Measurements from ENCODE around the gene CACNB4. TPM values are rescaled to one million over a fixed set of nuclear protein-coding genes. Genes with fewer than 3 reads are reported as not detected.

Gene CACNB4
- polyA plus RNA-seq, 1 of the 3 experiments (the other 2 are of a cell fraction), result 0.18 TPM

DNA sequence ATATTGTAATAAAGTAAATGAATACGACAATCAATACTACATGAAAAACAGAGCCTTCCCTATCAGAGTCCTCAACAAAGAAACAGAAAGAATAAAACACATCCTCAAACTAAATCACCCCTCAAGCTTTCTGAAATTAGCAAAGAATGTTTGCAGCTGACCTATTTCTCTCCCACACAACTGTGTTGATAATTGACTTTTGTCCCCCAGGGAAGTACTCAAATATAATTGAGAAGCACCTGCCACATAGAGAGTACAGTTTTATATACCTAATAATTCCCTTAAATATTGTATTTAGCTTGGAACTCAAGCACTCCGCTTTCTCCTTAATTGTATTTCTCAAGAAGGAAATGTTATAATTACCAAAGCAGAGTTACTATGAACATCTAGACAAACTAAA is 12.6 kb downstream of the CACNB4 start:
- WGBS (ENCODE audit: low lambda C conversion rate), result 74% methylated on average over 2 of the region's 2 CpGs
- no peak overlapping the region for H2AFZ ChIP-seq (ENCODE audit: low read depth)
- no peaks in the 10 kb centered on the region for H4K20me1 ChIP-seq (ENCODE audit: insufficient read depth)
- no peaks in the 10 kb centered on the region for H3K9me3 ChIP-seq
- H3K9me2 ChIP-seq, result no peaks in the 10 kb centered on the region
- no peaks in the 10 kb centered on the region for H3K36me3 ChIP-seq (replicated peaks in 1 of 2; ENCODE audit: control insufficient read depth in 1 of 2, insufficient read depth in 2 of 2, low read length in 1 of 2)
- ChIA-PET CTCF (no interaction called here), POLR2A (no interaction called here)
- no peaks in the 10 kb centered on the region; a peak in 1 of 4 replicates for H3K4me1 ChIP-seq (ENCODE audit: control insufficient read depth in 1 of 2, insufficient read depth in 2 of 2, low read depth in 1 of 2, low read length in 1 of 2)
- H3K79me2 ChIP-seq (ENCODE audit: insufficient read depth), result no peaks in the 10 kb centered on the region
- no peak overlapping the region for H3K4me2 ChIP-seq
- H3K9ac ChIP-seq, result no peak overlapping the region
- DNase-seq, result no peak
- TF ChIP-seq, protein P1, sequence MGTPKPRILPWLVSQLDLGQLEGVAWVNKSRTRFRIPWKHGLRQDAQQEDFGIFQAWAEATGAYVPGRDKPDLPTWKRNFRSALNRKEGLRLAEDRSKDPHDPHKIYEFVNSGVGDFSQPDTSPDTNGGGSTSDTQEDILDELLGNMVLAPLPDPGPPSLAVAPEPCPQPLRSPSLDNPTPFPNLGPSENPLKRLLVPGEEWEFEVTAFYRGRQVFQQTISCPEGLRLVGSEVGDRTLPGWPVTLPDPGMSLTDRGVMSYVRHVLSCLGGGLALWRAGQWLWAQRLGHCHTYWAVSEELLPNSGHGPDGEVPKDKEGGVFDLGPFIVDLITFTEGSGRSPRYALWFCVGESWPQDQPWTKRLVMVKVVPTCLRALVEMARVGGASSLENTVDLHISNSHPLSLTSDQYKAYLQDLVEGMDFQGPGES (IDR thresholded peaks at IDR 0.05; ENCODE audit: low read depth, low read length), result no peak
- TF ChIP-seq NRF1 (IDR thresholded peaks at IDR 0.05; ENCODE audit: low read depth, low read length) (no peak), TEAD4 (IDR thresholded peaks at IDR 0.05; ENCODE audit: borderline replicate concordance, insufficient read depth) (no peak), TAF1 (IDR thresholded peaks at IDR 0.05; ENCODE audit: borderline replicate concordance, low read depth, low read length) (no peak), JUND (IDR thresholded peaks at IDR 0.05) (no peak), EP300 (IDR thresholded peaks at IDR 0.05; ENCODE audit: borderline replicate concordance in 1 of 2, low read depth in 1 of 2, low read length in 1 of 2) (no peak), POLR2AphosphoS5 (IDR thresholded peaks at IDR 0.05; ENCODE audit: low read depth, low read length) (no peak), MEF2A (IDR thresholded peaks at IDR 0.05; ENCODE audit: borderline replicate concordance, low read depth) (no peak)
- TF ChIP-seq, protein P2, sequence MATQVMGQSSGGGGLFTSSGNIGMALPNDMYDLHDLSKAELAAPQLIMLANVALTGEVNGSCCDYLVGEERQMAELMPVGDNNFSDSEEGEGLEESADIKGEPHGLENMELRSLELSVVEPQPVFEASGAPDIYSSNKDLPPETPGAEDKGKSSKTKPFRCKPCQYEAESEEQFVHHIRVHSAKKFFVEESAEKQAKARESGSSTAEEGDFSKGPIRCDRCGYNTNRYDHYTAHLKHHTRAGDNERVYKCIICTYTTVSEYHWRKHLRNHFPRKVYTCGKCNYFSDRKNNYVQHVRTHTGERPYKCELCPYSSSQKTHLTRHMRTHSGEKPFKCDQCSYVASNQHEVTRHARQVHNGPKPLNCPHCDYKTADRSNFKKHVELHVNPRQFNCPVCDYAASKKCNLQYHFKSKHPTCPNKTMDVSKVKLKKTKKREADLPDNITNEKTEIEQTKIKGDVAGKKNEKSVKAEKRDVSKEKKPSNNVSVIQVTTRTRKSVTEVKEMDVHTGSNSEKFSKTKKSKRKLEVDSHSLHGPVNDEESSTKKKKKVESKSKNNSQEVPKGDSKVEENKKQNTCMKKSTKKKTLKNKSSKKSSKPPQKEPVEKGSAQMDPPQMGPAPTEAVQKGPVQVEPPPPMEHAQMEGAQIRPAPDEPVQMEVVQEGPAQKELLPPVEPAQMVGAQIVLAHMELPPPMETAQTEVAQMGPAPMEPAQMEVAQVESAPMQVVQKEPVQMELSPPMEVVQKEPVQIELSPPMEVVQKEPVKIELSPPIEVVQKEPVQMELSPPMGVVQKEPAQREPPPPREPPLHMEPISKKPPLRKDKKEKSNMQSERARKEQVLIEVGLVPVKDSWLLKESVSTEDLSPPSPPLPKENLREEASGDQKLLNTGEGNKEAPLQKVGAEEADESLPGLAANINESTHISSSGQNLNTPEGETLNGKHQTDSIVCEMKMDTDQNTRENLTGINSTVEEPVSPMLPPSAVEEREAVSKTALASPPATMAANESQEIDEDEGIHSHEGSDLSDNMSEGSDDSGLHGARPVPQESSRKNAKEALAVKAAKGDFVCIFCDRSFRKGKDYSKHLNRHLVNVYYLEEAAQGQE (IDR thresholded peaks at IDR 0.05; ENCODE audit: low read depth, low read length), result no peak
- TF ChIP-seq, protein P3, sequence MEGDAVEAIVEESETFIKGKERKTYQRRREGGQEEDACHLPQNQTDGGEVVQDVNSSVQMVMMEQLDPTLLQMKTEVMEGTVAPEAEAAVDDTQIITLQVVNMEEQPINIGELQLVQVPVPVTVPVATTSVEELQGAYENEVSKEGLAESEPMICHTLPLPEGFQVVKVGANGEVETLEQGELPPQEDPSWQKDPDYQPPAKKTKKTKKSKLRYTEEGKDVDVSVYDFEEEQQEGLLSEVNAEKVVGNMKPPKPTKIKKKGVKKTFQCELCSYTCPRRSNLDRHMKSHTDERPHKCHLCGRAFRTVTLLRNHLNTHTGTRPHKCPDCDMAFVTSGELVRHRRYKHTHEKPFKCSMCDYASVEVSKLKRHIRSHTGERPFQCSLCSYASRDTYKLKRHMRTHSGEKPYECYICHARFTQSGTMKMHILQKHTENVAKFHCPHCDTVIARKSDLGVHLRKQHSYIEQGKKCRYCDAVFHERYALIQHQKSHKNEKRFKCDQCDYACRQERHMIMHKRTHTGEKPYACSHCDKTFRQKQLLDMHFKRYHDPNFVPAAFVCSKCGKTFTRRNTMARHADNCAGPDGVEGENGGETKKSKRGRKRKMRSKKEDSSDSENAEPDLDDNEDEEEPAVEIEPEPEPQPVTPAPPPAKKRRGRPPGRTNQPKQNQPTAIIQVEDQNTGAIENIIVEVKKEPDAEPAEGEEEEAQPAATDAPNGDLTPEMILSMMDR (IDR thresholded peaks at IDR 0.05), result no peak
- TF ChIP-seq, protein P4, sequence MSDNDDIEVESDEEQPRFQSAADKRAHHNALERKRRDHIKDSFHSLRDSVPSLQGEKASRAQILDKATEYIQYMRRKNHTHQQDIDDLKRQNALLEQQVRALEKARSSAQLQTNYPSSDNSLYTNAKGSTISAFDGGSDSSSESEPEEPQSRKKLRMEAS (IDR thresholded peaks at IDR 0.05; ENCODE audit: low read depth), result no peak
- TF ChIP-seq, protein P5, sequence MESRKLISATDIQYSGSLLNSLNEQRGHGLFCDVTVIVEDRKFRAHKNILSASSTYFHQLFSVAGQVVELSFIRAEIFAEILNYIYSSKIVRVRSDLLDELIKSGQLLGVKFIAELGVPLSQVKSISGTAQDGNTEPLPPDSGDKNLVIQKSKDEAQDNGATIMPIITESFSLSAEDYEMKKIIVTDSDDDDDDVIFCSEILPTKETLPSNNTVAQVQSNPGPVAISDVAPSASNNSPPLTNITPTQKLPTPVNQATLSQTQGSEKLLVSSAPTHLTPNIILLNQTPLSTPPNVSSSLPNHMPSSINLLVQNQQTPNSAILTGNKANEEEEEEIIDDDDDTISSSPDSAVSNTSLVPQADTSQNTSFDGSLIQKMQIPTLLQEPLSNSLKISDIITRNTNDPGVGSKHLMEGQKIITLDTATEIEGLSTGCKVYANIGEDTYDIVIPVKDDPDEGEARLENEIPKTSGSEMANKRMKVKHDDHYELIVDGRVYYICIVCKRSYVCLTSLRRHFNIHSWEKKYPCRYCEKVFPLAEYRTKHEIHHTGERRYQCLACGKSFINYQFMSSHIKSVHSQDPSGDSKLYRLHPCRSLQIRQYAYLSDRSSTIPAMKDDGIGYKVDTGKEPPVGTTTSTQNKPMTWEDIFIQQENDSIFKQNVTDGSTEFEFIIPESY (IDR thresholded peaks at IDR 0.05; ENCODE audit: borderline replicate concordance, low read depth), result no peak
- H3K4me3 ChIP-seq (ENCODE audit: low read depth in 2 of 2, low read length in 1 of 2), result no peak overlapping the region
- H3K27me3 ChIP-seq (ENCODE audit: insufficient read depth), result no peaks in the 10 kb centered on the region; the same call in 1 of the 2 replicates
- no peaks in the 10 kb centered on the region for H3F3A ChIP-seq (replicated peaks; ENCODE audit: insufficient read depth)
- H3K27ac ChIP-seq (ENCODE audit: low read depth in 2 of 2, low read length in 1 of 2), result no peak overlapping the region

All from SK-N-SH (cell line).